Measurements from ENCODE around the gene GH1. TPM values are rescaled to one million over a fixed set of nuclear protein-coding genes. Genes with fewer than 3 reads are reported as not detected.
"Not testable (repeated sequence)": the region's sequence is repeated elsewhere in the genome, so short reads cannot be mapped to it uniquely, and the experiment has no call there.

Gene GH1
- total RNA-seq, 4 donors from 2014 or later, result not detected

- H3K9me3 ChIP-seq, H3K27me3 ChIP-seq, H3K4me3 ChIP-seq, H3K27ac ChIP-seq, H3K4me1 ChIP-seq, H3K36me3 ChIP-seq, ATAC-seq: not testable (repeated sequence)
- 90% methylated on average over 2 of the region's 14 CpGs for WGBS, 2 donors (ENCODE audit: low coverage in 1 of 2)
Observed at GRCh38 chr17:63896524-63897354, 21.9 kb downstream of the GH1 start, which contains the start of gene CSH1. Gene CSH1, minus strand, starts transcription at chr17:63896574. Its CDS starts 63 bp downstream, at chr17:63896511.

GRCh38 chr17:63894821-63895220 lies 23.8 kb downstream of the GH1 start:
- H3K27me3 ChIP-seq, H3K4me1 ChIP-seq, ATAC-seq, H3K9me3 ChIP-seq, H3K27ac ChIP-seq, H3K36me3 ChIP-seq, H3K4me3 ChIP-seq: not testable (repeated sequence)
- WGBS, 2 donors (ENCODE audit: low coverage in 1 of 2), result 100% methylated on average over 2 of the region's 10 CpGs; no CpG with 5 or more reads in 1 of the 2 donors

GRCh38 chr17:63894021-63894420 lies 24.6 kb downstream of the GH1 start:
- H3K27me3 ChIP-seq, H3K27ac ChIP-seq, H3K4me3 ChIP-seq, H3K4me1 ChIP-seq, ATAC-seq, H3K9me3 ChIP-seq, H3K36me3 ChIP-seq: not testable (repeated sequence)
- WGBS, 2 donors (ENCODE audit: low coverage in 1 of 2), result 37 to 80% methylated on average over 2 of the region's 3 CpGs

- ATAC-seq, H3K27ac ChIP-seq, H3K27me3 ChIP-seq, H3K4me3 ChIP-seq, H3K4me1 ChIP-seq, H3K36me3 ChIP-seq, H3K9me3 ChIP-seq: not testable (repeated sequence)
- WGBS, 2 donors (ENCODE audit: low coverage in 1 of 2), result 50 to 86% methylated on average over 4 to 11 of the region's 11 CpGs
Observed at GRCh38 chr17:63892316-63893037, 26.2 kb downstream of the GH1 start.

GRCh38 chr17:63889026-63889848 lies 29.4 kb downstream of the GH1 start:
- H3K4me1 ChIP-seq, H3K9me3 ChIP-seq, H3K36me3 ChIP-seq, H3K27ac ChIP-seq, H3K4me3 ChIP-seq, H3K27me3 ChIP-seq: not testable (repeated sequence)
- WGBS, 2 donors (ENCODE audit: low coverage in 1 of 2), result 13 to 19% methylated on average over 4 to 13 of the region's 13 CpGs
- peak; percentile 5 to 43 (median 26) for TF ChIP-seq CTCF (IDR thresholded peaks at IDR 0.05)
- ATAC-seq, result peak; percentile 53

GRCh38 chr17:63885119-63885518 lies 33.5 kb downstream of the GH1 start:
- not testable (repeated sequence) for H3K36me3 ChIP-seq, H3K27me3 ChIP-seq
- WGBS, 2 donors (ENCODE audit: low coverage in 1 of 2), result 87 to 100% methylated on average over 4 to 6 of the region's 11 CpGs

GRCh38 chr17:63882626-63883126 lies 36.0 kb downstream of the GH1 start:
- H3K4me3 ChIP-seq, H3K36me3 ChIP-seq, H3K27ac ChIP-seq, ATAC-seq, H3K9me3 ChIP-seq, H3K4me1 ChIP-seq, H3K27me3 ChIP-seq: not testable (repeated sequence)
- WGBS, 2 donors (ENCODE audit: low coverage in 1 of 2), result 60 to 66% methylated on average over 3 to 6 of the region's 9 CpGs

More at GRCh38 chr17:63885119-63885518, 33.5 kb downstream of the GH1 start:
- not testable (repeated sequence) for ATAC-seq, H3K4me1 ChIP-seq, H3K4me3 ChIP-seq, H3K27ac ChIP-seq, H3K9me3 ChIP-seq

Measured in gastroesophageal sphincter (tissue), 4 donors.